VCaP (cell line): ENCODE results near the gene NAPA.

Experiments
- H3K27ac ChIP-seq: fragments of 450-650 bp; 2 replicates; pipeline ENCODE4 v1.5.1; 2017
- TF ChIP-seq, protein P1 (sequence below): fragments of 450-650 bp; conservative IDR thresholded peaks from 2 replicates; pipeline ENCODE4 v1.5.1; 2017; ENCODE audit warnings: mild to moderate bottlenecking, moderate library complexity

The NAPA gene

DNA sequence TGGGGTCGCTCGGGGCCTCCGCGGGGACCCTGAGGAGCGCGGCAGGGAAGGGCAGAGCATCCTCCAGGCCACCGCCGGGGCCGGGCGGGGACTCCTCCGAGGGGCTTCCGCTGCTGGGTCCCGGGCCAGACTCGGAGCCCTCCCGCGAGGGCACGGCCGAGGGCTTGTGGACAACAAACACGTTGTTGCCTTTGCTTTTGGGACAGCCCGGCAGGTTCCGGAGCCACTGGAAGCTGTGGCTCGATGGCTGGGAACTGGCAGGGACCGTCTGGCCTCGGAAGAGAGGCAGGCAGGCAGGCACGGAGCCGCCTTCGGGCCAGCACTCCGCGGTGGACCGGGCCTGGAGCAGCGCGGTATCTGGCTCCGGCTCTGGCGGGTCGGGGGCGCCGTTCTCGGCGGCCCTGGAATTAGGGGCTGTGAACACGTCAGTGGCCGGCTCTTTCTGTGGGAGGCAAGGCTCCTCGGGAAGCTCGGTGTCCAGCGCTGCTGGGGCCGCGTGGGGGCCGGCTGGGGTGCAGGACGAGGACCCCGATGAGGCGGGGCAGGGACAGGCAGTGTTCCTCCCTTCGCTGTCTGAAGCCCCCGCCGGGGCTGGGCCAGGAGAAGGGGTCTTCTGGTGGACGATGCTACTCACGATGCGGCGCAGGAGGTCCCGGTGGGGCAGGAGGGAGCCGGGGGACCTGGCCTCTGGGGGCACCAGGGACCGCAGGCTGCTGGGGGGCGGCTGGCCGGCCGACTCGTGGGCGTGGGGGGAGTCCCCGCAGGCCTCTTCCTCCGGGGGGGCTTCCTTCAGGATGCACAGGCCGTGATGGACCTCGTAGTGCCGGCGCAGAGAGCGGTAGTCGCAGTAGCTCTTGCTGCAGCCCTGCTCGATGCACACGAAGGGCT is 30.4 kb upstream of the NAPA start:
- TF ChIP-seq, protein P1, sequence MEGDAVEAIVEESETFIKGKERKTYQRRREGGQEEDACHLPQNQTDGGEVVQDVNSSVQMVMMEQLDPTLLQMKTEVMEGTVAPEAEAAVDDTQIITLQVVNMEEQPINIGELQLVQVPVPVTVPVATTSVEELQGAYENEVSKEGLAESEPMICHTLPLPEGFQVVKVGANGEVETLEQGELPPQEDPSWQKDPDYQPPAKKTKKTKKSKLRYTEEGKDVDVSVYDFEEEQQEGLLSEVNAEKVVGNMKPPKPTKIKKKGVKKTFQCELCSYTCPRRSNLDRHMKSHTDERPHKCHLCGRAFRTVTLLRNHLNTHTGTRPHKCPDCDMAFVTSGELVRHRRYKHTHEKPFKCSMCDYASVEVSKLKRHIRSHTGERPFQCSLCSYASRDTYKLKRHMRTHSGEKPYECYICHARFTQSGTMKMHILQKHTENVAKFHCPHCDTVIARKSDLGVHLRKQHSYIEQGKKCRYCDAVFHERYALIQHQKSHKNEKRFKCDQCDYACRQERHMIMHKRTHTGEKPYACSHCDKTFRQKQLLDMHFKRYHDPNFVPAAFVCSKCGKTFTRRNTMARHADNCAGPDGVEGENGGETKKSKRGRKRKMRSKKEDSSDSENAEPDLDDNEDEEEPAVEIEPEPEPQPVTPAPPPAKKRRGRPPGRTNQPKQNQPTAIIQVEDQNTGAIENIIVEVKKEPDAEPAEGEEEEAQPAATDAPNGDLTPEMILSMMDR, result no peak
- H3K27ac ChIP-seq, result no peak overlapping the region

DNA sequence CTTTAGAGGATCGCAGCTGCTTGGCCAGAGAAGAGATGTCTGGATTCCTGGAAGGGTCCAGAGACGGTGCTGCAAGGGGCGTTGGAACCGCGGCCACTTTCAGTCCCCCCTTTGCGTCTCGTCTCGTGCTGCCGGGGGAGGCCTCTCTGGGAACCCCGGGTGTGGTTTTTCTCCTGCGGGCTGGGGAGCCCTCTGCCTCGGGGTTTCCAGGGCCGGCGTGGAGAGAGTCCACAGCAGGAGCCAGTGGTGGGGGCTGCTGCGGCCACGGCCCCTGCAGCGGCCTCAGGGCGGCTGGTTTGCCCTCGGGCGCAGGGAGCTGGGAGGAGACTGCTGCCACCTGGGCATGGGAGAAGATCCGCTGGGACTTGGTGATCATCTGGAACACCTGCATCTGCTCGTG is 29.6 kb upstream of the NAPA start:
- TF ChIP-seq, protein P1, result no peak
- H3K27ac ChIP-seq, result no peak overlapping the region

DNA sequence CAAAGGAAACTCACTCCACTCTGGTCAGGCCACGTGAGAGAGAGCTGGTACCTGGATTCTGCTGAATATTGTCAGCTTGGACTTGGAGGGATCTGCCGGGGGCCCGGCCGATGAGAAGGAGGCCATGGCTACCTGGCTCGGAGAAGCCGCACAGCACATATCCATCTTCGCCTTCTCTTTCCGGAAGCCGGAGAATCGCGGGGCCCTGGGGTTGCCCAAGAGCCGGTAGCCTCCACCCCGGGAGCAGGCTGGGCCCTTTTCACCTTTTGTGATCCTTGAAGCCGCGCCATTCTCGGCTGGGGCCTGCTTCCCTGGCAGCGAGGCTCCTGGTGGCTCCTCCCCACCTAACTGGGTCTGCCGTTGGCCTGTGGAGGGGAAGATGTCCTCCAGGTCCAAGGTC is 29.2 kb upstream of the NAPA start:
- TF ChIP-seq, protein P1, result no peak

DNA sequence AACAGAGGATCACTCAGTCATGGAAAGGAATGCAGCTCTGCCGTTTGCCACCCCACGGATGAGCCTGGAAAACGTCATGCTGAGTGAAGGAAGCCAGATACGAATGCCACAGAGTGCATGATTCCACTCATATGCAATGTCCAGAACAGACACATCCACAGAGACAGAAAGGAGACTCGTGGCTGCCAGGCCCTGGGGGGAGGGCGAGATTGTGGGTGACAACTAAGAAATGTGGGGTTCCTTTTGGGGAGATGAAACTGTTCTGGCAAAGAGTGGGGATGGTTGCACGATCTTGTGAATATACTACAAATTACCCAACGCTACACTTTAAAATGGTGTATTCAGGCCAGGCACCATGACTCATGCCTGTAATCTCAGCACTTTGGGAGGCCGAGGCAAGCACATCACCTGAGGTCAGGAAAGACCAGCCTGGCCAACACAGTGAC is 27.2 kb upstream of the NAPA start:
- TF ChIP-seq, protein P1, result no peak
- H3K27ac ChIP-seq, result no peak overlapping the region

More for the DNA sequence above, 29.2 kb upstream of the NAPA start:
- H3K27ac ChIP-seq, result no peak overlapping the region

DNA sequence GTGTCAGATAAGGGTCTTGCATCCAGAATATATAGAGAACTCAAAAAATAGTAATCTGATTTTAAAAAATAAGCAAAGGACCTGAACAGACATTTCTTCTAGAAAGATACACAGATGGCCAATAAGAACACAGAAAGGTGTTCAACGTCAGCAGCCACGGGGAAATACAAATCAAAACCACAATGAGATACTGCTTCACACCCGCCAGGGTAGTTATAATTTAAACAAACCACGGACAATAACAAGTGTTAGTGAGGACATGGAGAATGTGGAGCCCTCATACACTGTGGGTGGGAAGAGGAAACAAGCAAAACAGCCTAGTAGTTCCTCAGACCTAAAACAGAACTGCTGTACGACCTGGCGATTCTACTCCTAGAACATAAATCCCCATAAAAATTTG is 26.7 kb upstream of the NAPA start:
- H3K27ac ChIP-seq, result no peak overlapping the region
- TF ChIP-seq, protein P1, result no peak

DNA sequence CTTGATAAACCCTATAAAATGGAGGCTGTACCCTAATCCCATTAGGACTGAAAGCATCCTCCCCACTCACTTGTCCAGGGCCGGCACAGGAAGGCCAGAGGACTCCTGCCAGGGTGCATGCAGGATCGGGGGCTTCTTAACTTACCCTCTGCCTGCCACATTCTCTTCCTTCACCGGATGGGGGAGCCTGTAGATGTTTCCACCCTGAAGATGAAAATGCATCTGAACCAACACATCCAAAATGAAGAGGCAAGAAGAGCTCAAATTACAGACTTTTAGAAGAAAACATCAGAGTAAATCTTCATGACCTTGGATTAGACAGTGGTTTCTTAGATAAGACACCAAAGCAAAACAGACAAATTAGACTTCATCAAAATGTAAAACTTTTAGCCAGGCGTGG is 25.9 kb upstream of the NAPA start:
- TF ChIP-seq, protein P1, result no peak
- no peak overlapping the region for H3K27ac ChIP-seq

DNA sequence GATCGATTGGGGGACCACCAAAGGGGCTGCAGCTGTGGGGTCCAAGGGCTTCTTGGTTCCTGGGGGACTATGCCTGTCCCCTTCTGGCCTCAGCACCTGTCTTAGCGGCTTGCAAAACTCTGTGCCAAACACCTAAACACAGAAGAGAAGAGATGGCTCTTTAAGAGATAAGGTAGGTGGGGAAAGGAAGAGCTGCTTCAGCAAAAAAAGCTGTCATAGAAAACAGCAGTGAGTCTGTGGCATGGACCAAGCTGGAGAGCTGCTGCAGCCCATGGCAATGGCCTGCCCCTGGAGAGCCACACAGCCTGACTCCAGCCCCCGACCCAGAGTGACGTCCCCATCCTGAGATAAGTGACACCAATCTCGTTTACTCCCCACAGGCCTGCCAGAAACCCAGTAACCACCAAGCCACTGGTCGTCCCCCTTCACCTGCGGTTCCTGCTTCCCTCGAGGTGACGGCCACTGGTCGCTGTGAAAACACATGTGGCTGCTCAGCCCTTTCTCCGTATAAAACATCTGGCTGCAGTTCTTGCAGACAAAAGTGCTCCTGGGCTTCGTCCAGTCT is 25.0 kb upstream of the NAPA start:
- no peak overlapping the region for H3K27ac ChIP-seq
- TF ChIP-seq, protein P1, result no peak
